Heart left ventricle (tissue), 16 donors: Measurements from ENCODE around the gene DRC1. TPM values are rescaled to one million over a fixed set of nuclear protein-coding genes. Genes with fewer than 3 reads are reported as not detected.

Experiments used
- ATAC-seq, 4 donors: fragments of 200-7000 bp; cut with Tn5 transposase; one replicate each; pipeline ENCODE4 v1.9.1; 2020 to 2022; ENCODE audit warnings: moderate library complexity in 4 of 4, mild to moderate bottlenecking in 3 of 4, moderate number of reproducible peaks in 1 of 4
- DNase-seq, 5 donors: peaks; one replicate each; pipeline ENCODE4 v3.0.0-alpha.2; 2020
- H3K27ac ChIP-seq, 12 donors: fragments of 200-600 bp; sonication (generic) in 4 of 12; one replicate each; pipeline versions ENCODE4 v1.5.0 to v1.8.0; 2016 to 2022; ENCODE audit warnings: mild to moderate bottlenecking in 2 of 12
- H3K27me3 ChIP-seq, 9 donors: fragments of 200-600 bp; sonication (generic) in 2 of 9; one replicate each; pipeline versions ENCODE4 v1.5.1 to v1.8.0; 2016 to 2022; ENCODE audit warnings: mild to moderate bottlenecking in 3 of 9
- H3K36me3 ChIP-seq, 9 donors: fragments of 200-600 bp; sonication (generic) in 2 of 9; one replicate each; pipeline versions ENCODE4 v1.5.0 to v1.8.0; 2018 to 2022; ENCODE audit warnings: mild to moderate bottlenecking in 2 of 9
- H3K4me1 ChIP-seq, 12 donors: fragments of 200-600 bp; sonication (generic) in 4 of 12; one replicate each; pipeline versions ENCODE4 v1.5.0 to v1.8.0; 2016 to 2022; ENCODE audit warnings: mild to moderate bottlenecking in 3 of 12
- H3K4me3 ChIP-seq, 12 donors: fragments of 200-600 bp; sonication (generic) in 4 of 12; one replicate each; pipeline versions ENCODE4 v1.5.0 to v1.8.0; 2017 to 2022; ENCODE audit warnings: mild to moderate bottlenecking in 9 of 12, moderate library complexity in 4 of 12
- H3K9me3 ChIP-seq, 12 donors: fragments of 200-600 bp; sonication (generic) in 4 of 12; one replicate each; pipeline versions ENCODE4 v1.5.0 to v1.8.0; 2016 to 2022; ENCODE audit warnings: mild to moderate bottlenecking in 1 of 12
- POLR2A ChIP-seq, 2 donors: fragments of 450-650 bp; IDR thresholded peaks; one replicate each; pipeline ENCODE4 v1.6.1; 2017; ENCODE audit warnings: antibody characterized with exemption in 2 of 2, mild to moderate bottlenecking in 2 of 2, moderate library complexity in 2 of 2
- WGBS, 4 donors: extraction: QIAGEN DNeasy Blood & Tissue Kit in 2 of 4; methylation state at CpG; one replicate each; pipeline versions ENCODE4 v1.1.5 to v1.1.7; 2013 to 2018; 5-methylcytosine and 5-hydroxymethylcytosine counted together
- intact Hi-C, 10 donors: fragments of 100-400 bp; cut with DNase I; formaldehyde crosslinking; loops; one replicate each; pipeline versions ENCODE4 v1.11.1 to v1.14.2; 2022
- polyA plus RNA-seq, 2 donors: library from polyadenylated mRNA; stranded (reverse); fragments of 200-250 nt; gene quantifications; one replicate each; pipeline ENCODE4 v1.2.3, GENCODE V29; 2013
- total RNA-seq, 9 donors: library from RNA; depleted of rRNA in 2 of 9; stranded (reverse); fragments of >200 nt in 2 of 9; fragmentation: NEBNext Ultra II Directional in 3 of 9; extraction: Animal tissue kit (Norgen Biotek cat#: 25700) in 3 of 9; gene quantifications; one replicate each; pipeline versions ENCODE4 v1.1.0 to v1.2.4, GENCODE V29; 2016 to 2023
- TF ChIP-seq, protein P1 (sequence below), 12 donors: fragments of 200-600 bp; sonication (generic) in 4 of 12; IDR thresholded peaks; one replicate each; pipeline versions ENCODE4 v1.5.0 to v1.8.0; 2018 to 2022; ENCODE audit warnings: antibody characterized with exemption in 12 of 12, mild to moderate bottlenecking in 5 of 12
- donor health status: ischemic (EF 13 %, LVEDD 7.1; RV severe dilation, severe dysfunction).
- donor health status: healthy with polysubstance abuse.
- donor health status: DM: no; HTN: yes; CAD: no.
- donor health status: DM: no; HTN: no; CAD: no.
- donor health status: ischemic (EF 25% LVEDD 6.9; RV normal size, moderate dysfunction).
- donor health status: ischemic (EF 25% LVEDD 5.7; RV mildly dilated, moderate dysfunction).
- donor health status: healthy.
- donor health status: DM: yes; HTN: yes; CAD: no.
- donor health status: ischemic (EF 35%, LVEDD 5.7; RV mildly dilated, moderate dysfunction).
- donor health status: nonischemic (EF 11% LVEDD 7.7; RV severe dilation, severe dysfunction).
- donor health status: DM: yes; HTN: yes; CAD: no.
- donor health status: PGD.
- donor health status: ischemic (EF 29% LVEDD 5.4; RV normal size, mild dysfunction).
- donor health status: nonischemic (EF 23%, LVEDD 6.1; RV moderate dilation, normal function).

The DRC1 gene
- total and polyA plus RNA-seq, 11 donors = 0.15 to 0.73 (median 0.44) TPM; not detected in 8

DNA sequence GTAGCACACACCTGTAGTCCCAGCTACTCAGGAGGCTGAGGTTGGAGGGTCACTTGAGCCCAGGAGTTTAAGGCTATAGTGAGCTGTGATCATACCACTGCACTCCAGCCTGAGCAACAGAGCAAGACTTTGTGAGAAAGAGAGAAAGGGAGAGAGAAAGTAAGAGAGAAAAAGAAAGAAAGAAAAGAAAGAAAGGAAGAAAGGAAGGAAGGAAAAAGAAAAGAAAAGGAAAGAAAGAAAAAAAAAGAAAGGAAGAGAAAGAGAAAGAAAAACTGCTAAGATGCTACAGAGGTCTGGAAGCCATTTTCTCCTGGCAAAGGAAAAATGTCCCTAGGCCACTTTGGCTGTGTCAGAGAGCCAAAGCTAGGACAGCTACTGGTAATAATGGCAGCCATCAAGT, 30.6 kb downstream of the DRC1 start:
- no peak for ATAC-seq
- no peaks in the 10 kb centered on the region for H3K9me3 ChIP-seq
- intact Hi-C loops = no loop called here
- no peaks in the 10 kb centered on the region for H3K27me3 ChIP-seq
- DNase-seq = no peak
- H3K27ac ChIP-seq = no peak overlapping the region
- H3K4me1 ChIP-seq = peaks cover 0 to 10% (median 0%) of the 10 kb centered on the region in 12 donors
- H3K4me3 ChIP-seq = no peak overlapping the region
- H3K36me3 ChIP-seq = no peaks in the 10 kb centered on the region
- TF ChIP-seq POLR2A (IDR thresholded peaks at IDR 0.05) = no peak
- TF ChIP-seq, protein P1, sequence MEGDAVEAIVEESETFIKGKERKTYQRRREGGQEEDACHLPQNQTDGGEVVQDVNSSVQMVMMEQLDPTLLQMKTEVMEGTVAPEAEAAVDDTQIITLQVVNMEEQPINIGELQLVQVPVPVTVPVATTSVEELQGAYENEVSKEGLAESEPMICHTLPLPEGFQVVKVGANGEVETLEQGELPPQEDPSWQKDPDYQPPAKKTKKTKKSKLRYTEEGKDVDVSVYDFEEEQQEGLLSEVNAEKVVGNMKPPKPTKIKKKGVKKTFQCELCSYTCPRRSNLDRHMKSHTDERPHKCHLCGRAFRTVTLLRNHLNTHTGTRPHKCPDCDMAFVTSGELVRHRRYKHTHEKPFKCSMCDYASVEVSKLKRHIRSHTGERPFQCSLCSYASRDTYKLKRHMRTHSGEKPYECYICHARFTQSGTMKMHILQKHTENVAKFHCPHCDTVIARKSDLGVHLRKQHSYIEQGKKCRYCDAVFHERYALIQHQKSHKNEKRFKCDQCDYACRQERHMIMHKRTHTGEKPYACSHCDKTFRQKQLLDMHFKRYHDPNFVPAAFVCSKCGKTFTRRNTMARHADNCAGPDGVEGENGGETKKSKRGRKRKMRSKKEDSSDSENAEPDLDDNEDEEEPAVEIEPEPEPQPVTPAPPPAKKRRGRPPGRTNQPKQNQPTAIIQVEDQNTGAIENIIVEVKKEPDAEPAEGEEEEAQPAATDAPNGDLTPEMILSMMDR (IDR thresholded peaks at IDR 0.05) = no peak

DNA sequence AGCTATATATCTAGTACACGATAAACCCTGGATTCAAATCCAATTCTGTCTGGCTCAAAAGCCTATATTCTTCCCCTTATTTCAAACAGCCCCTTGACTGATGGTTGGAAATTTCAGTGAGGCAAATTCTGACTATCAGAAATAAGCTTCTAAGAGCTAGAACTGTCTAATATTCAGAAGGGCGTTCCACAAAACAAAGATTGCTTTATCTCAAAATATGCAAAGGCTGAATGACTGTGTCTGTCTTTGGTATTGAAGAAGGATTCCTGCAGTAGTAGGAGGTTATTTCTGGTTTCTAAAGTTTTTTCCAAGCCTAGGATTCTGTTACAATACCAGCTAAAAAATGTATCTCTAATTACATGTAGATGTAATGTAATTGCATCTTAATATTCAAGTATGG, 31.1 kb downstream of the DRC1 start:
- DNase-seq (no peak), ATAC-seq (no peak)
- Histone ChIP-seq H3K27ac (no peak overlapping the region), H3K9me3 (no peaks in the 10 kb centered on the region), H3K27me3 (no peaks in the 10 kb centered on the region), H3K36me3 (no peaks in the 10 kb centered on the region), H3K4me1 (peaks cover 0 to 10% (median 0%) of the 10 kb centered on the region in 12 donors), H3K4me3 (no peak overlapping the region)
- WGBS, 4 donors = 30 to 72% (median 36%) methylated on average over 2 of the region's 2 CpGs
- TF ChIP-seq, protein P1 (IDR thresholded peaks at IDR 0.05) = no peak
- no peak for TF ChIP-seq POLR2A (IDR thresholded peaks at IDR 0.05)
- intact Hi-C loops = no loop called here

DNA sequence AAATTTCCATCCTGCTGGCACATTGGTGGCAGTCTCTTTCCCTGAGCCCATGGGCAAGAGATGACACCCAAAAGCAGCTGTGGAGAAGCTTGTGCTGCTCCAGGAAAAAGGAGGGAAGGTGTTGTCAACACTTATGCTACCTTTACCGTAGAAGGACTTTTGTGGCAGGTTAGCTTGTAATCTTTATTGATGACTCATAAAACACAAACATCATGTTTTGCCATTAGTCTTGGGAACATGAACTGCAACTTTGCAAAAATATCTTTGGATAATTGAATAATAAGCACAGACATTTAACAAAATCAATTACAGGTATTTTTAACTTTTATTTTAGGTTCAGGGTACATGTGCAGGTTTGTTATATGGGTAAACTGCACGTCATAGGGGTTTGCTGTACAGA, 33.4 kb downstream of the DRC1 start:
- Histone ChIP-seq H3K9me3 (no peaks in the 10 kb centered on the region), H3K36me3 (no peaks in the 10 kb centered on the region), H3K4me1 (peaks cover 0 to 6% (median 0%) of the 10 kb centered on the region in 12 donors), H3K27me3 (no peaks in the 10 kb centered on the region), H3K27ac (no peak overlapping the region), H3K4me3 (no peak overlapping the region)
- no peak for DNase-seq
- intact Hi-C loops = no loop called here
- TF ChIP-seq, protein P1 (IDR thresholded peaks at IDR 0.05) = no peak
- TF ChIP-seq POLR2A (IDR thresholded peaks at IDR 0.05) = no peak
- ATAC-seq = no peak
- WGBS, 4 donors = 82 to 95% (median 88%) methylated on average over 2 of the region's 2 CpGs

DNA sequence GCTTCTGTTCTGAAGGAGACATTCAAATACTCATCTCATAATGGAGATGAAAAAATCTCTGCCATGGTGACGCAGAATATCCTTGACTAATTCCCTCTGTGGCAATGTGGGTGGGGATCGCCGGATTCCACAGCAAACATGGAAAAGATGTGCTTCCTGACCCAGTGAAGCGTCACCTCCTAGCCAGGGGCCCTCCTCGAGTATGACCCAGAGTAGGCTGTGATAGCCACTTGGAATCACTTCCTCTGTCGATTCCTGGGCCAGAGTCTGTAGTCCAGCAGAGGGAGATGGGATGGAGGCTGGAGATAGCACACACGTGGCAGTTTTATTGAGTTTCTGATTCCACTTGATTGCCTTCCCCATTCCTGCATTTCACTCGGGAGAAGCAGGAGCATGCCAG, 36.8 kb downstream of the DRC1 start:
- intact Hi-C loops = no loop called here
- Histone ChIP-seq H3K36me3 (no peaks in the 10 kb centered on the region), H3K4me3 (no peak overlapping the region), H3K27ac (no peak overlapping the region), H3K9me3 (no peaks in the 10 kb centered on the region), H3K4me1 (no peaks in the 10 kb centered on the region), H3K27me3 (no peaks in the 10 kb centered on the region)
- DNase-seq (no peak), ATAC-seq (peak in 1 of 4 donors; percentile 20)
- 41 to 59% (median 45%) methylated on average over 8 of the region's 8 CpGs for WGBS, 4 donors
- TF ChIP-seq, protein P1 (IDR thresholded peaks at IDR 0.05) = no peak
- no peak for TF ChIP-seq POLR2A (IDR thresholded peaks at IDR 0.05)
